PFSK-1 (cell line): Measurements from ENCODE around the gene LONRF2.

Source experiments
- POLR2AphosphoS5 ChIP-seq: IDR thresholded peaks from 2 replicates; pipeline ENCODE4 v1.6.1; 2012; ENCODE audit warnings: low read depth, mild to moderate bottlenecking, control low read depth, low read length, moderate library complexity
- REST ChIP-seq, 2 experiments: IDR thresholded peaks; 2 replicates each; pipeline versions ENCODE4 v1.6.1 to v1.8.0; 2011 to 2012; ENCODE audit warnings: low read depth in 2 of 2, low read length in 2 of 2, control low read depth in 1 of 2, inconsistent platforms in 1 of 2, mild to moderate bottlenecking in 1 of 2, moderate library complexity in 1 of 2; ENCODE audit not compliant: insufficient read depth in 1 of 2
- TAF1 ChIP-seq: IDR thresholded peaks from 2 replicates; pipeline ENCODE4 v1.6.1; 2012; ENCODE audit warnings: low read length, control low read depth, borderline replicate concordance; ENCODE audit not compliant: insufficient read depth

GRCh38 chr2:100275200-100275589, 47.1 kb downstream of the LONRF2 start:
- TF ChIP-seq TAF1 (no peak), POLR2AphosphoS5 (no peak), REST (IDR thresholded peaks at IDR 0.05; ENCODE audit: insufficient read depth in 1 of 2, low read depth in 2 of 2, low read length in 2 of 2) (no peak)
